ENCODE measurements around the gene CDH16. TPM values are rescaled to one million over a fixed set of nuclear protein-coding genes. Genes with fewer than 3 reads are reported as not detected.
"Not testable (repeated sequence)": the region's sequence is repeated elsewhere in the genome, so short reads cannot be mapped to it uniquely, and the experiment has no call there.

Gene CDH16
- total RNA-seq, 5 donors from 2014 or later (not counting 1 experiment from before 2014, with no cell fraction given) = not detected

- H3K27ac Mint-ChIP-seq = no peak overlapping the region
- ATAC-seq (replicated peaks in 1 of 4) (no peak), DNase-seq (no peak)
- ChIA-PET POLR2A (interaction anchor here in 1 of 2 donors (0.6 kb wide), 1 partner anchor 324 kb away, joined by 5 read pairs; no protein-coding TSS in a partner anchor), CTCF (interaction anchor here in 1 of 2 donors (0.7 kb wide), 1 partner anchor 349 kb away, joined by 4 read pairs; no protein-coding TSS in a partner anchor)
- Histone ChIP-seq H3K36me3 (ENCODE audit: control insufficient read depth in 2 of 2, extremely low read depth in 1 of 2, insufficient read depth in 1 of 2, low read length in 1 of 2) (no peaks in the 10 kb centered on the region), H3K9me3 (no peaks in the 10 kb centered on the region), H3K27ac (ENCODE audit: low read length) (no peak overlapping the region), H3K4me1 (ENCODE audit: control insufficient read depth in 1 of 2, extremely low read depth in 1 of 2, insufficient read depth in 2 of 2, low read length in 2 of 2) (peaks cover 0 to 3% of the 10 kb centered on the region in 2 experiments), H3K4me3 (ENCODE audit: control insufficient read depth in 1 of 2, extremely low read depth in 1 of 2, low read length in 1 of 2) (no peak overlapping the region), H3K27me3 (replicated peaks in 1 of 2; ENCODE audit: control insufficient read depth in 2 of 2, extremely low read depth in 1 of 2, insufficient read depth in 2 of 2, low read length in 1 of 2) (peaks cover 0 to 17% of the 10 kb centered on the region in 2 experiments)
- 71% methylated on average over 7 of the region's 7 CpGs for WGBS (ENCODE audit: insufficient coverage)
- peaks cover under 1% of the 10 kb centered on the region in 2 donors for H3K27me3 Mint-ChIP-seq
- no peak overlapping the region for H3K4me3 Mint-ChIP-seq
- no peaks in the 10 kb centered on the region for H3K36me3 Mint-ChIP-seq
- H3K9me3 Mint-ChIP-seq = no peaks in the 10 kb centered on the region
- H3K4me1 Mint-ChIP-seq = peaks cover 10 to 27% (median 17%) of the 10 kb centered on the region in 3 donors
These were observed 40.4 kb upstream of the CDH16 start for GRCh38 chr16:66958857-66959703.

GRCh38 chr16:66956154-66956457, 37.4 kb upstream of the CDH16 start:
- H3K36me3 ChIP-seq (ENCODE audit: control insufficient read depth in 2 of 2, extremely low read depth in 1 of 2, insufficient read depth in 1 of 2, low read length in 1 of 2); H3K27ac ChIP-seq (ENCODE audit: low read length); H3K4me3 ChIP-seq (ENCODE audit: control insufficient read depth in 1 of 2, extremely low read depth in 1 of 2, low read length in 1 of 2); DNase-seq; CTCF ChIA-PET; ATAC-seq (replicated peaks in 1 of 4); H3K9me3 Mint-ChIP-seq; H3K4me3 Mint-ChIP-seq; H3K4me1 ChIP-seq (ENCODE audit: control insufficient read depth in 1 of 2, extremely low read depth in 1 of 2, insufficient read depth in 2 of 2, low read length in 2 of 2); H3K9me3 ChIP-seq; H3K27ac Mint-ChIP-seq; H3K36me3 Mint-ChIP-seq: not testable (repeated sequence)
- peaks cover 5 to 29% of the 10 kb centered on the region in 2 experiments for H3K27me3 ChIP-seq (replicated peaks in 1 of 2; ENCODE audit: control insufficient read depth in 2 of 2, extremely low read depth in 1 of 2, insufficient read depth in 2 of 2, low read length in 1 of 2)
- H3K27me3 Mint-ChIP-seq = peaks cover 20 to 23% of the 10 kb centered on the region in 2 donors
- POLR2A ChIA-PET = interaction anchor here (0.5 to 0.7 kb wide), 2 partner anchors 156 to 628 kb away, joined by 3 to 9 read pairs; no protein-coding TSS in a partner anchor
- no CpG with 5 or more reads among the region's 1 CpG for WGBS (ENCODE audit: insufficient coverage)
- peaks cover 8 to 22% (median 16%) of the 10 kb centered on the region in 3 donors for H3K4me1 Mint-ChIP-seq

- ATAC-seq (replicated peaks in 1 of 4) = not testable (repeated sequence)
These were observed 36.9 kb upstream of the CDH16 start for GRCh38 chr16:66955363-66956153.

GRCh38 chr16:66954097-66954659, 35.5 kb upstream of the CDH16 start:
- Mint-ChIP-seq H3K9me3 (peaks cover 0 to 4% (median 0%) of the 10 kb centered on the region in 3 donors), H3K27ac (peak overlapping the region in 1 of 2 donors; percentile 77), H3K4me3 (no peak overlapping the region), H3K36me3 (peaks cover 6% of the 10 kb centered on the region), H3K4me1 (peaks cover 7 to 11% (median 11%) of the 10 kb centered on the region in 3 donors), H3K27me3 (peaks cover 30 to 36% of the 10 kb centered on the region in 2 donors)
- DNase-seq = peak; percentile 24 to 82 (median 66)
- Histone ChIP-seq H3K27ac (ENCODE audit: low read length) (no peak overlapping the region), H3K36me3 (ENCODE audit: control insufficient read depth in 2 of 2, extremely low read depth in 1 of 2, insufficient read depth in 1 of 2, low read length in 1 of 2) (no peaks in the 10 kb centered on the region), H3K9me3 (no peaks in the 10 kb centered on the region), H3K27me3 (replicated peaks in 1 of 2; ENCODE audit: control insufficient read depth in 2 of 2, extremely low read depth in 1 of 2, insufficient read depth in 2 of 2, low read length in 1 of 2) (peaks cover 7 to 37% of the 10 kb centered on the region in 2 experiments), H3K4me3 (ENCODE audit: control insufficient read depth in 1 of 2, extremely low read depth in 1 of 2, low read length in 1 of 2) (no peak overlapping the region), H3K4me1 (ENCODE audit: control insufficient read depth in 1 of 2, extremely low read depth in 1 of 2, insufficient read depth in 2 of 2, low read length in 2 of 2) (peaks cover 0 to 3% of the 10 kb centered on the region in 2 experiments)
- ATAC-seq (replicated peaks in 1 of 4) = peak; percentile 81 to 95 (median 86)
- ChIA-PET POLR2A (interaction anchor here in 1 of 2 donors (0.7 kb wide), 1 partner anchor 185 kb away, joined by 10 read pairs; no protein-coding TSS in a partner anchor), CTCF (interaction anchor here in 1 of 2 donors (0.7 to 1.5 kb wide), 7 partner anchors 79 to 233 kb away, joined by 3 to 4 read pairs (median 3); partner anchors contain the start of gene TRADD)
- WGBS (ENCODE audit: insufficient coverage) = 0% methylated on average over 4 of the region's 8 CpGs

More at GRCh38 chr16:66955363-66956153, 36.9 kb upstream of the CDH16 start:
- H3K27ac Mint-ChIP-seq; DNase-seq; CTCF ChIA-PET; H3K27ac ChIP-seq (ENCODE audit: low read length); H3K9me3 Mint-ChIP-seq; H3K4me3 Mint-ChIP-seq; H3K9me3 ChIP-seq; H3K36me3 Mint-ChIP-seq; H3K36me3 ChIP-seq (ENCODE audit: control insufficient read depth in 2 of 2, extremely low read depth in 1 of 2, insufficient read depth in 1 of 2, low read length in 1 of 2); H3K4me3 ChIP-seq (ENCODE audit: control insufficient read depth in 1 of 2, extremely low read depth in 1 of 2, low read length in 1 of 2); H3K4me1 ChIP-seq (ENCODE audit: control insufficient read depth in 1 of 2, extremely low read depth in 1 of 2, insufficient read depth in 2 of 2, low read length in 2 of 2): not testable (repeated sequence)
- Mint-ChIP-seq H3K4me1 (peaks cover 7 to 17% (median 11%) of the 10 kb centered on the region in 3 donors), H3K27me3 (peaks cover 23 to 24% of the 10 kb centered on the region in 2 donors)
- peaks cover 7 to 32% of the 10 kb centered on the region in 2 experiments for H3K27me3 ChIP-seq (replicated peaks in 1 of 2; ENCODE audit: control insufficient read depth in 2 of 2, extremely low read depth in 1 of 2, insufficient read depth in 2 of 2, low read length in 1 of 2)
- POLR2A ChIA-PET = interaction anchor here in 1 of 2 donors (0.7 kb wide), 1 partner anchor 155 kb away, joined by 3 read pairs; no protein-coding TSS in a partner anchor
- 100% methylated on average over 1 of the region's 17 CpGs for WGBS (ENCODE audit: insufficient coverage)

GRCh38 chr16:66953462-66954096, 34.9 kb upstream of the CDH16 start:
- no peak for ATAC-seq (replicated peaks in 1 of 4)
- H3K4me1 Mint-ChIP-seq = peaks cover 7 to 11% (median 11%) of the 10 kb centered on the region in 3 donors
- H3K9me3 ChIP-seq = no peaks in the 10 kb centered on the region
- no peak overlapping the region for H3K4me3 ChIP-seq (ENCODE audit: control insufficient read depth in 1 of 2, extremely low read depth in 1 of 2, low read length in 1 of 2)
- H3K4me1 ChIP-seq (ENCODE audit: control insufficient read depth in 1 of 2, extremely low read depth in 1 of 2, insufficient read depth in 2 of 2, low read length in 2 of 2) = peaks cover 0 to 9% of the 10 kb centered on the region in 2 experiments
- peaks cover 6% of the 10 kb centered on the region for H3K36me3 Mint-ChIP-seq
- H3K9me3 Mint-ChIP-seq = peaks cover 0 to 4% (median 0%) of the 10 kb centered on the region in 3 donors
- H3K27ac Mint-ChIP-seq = peak overlapping the region in 1 of 2 donors; percentile 77
- WGBS (ENCODE audit: insufficient coverage) = 77% methylated on average over 6 of the region's 10 CpGs
- no peak overlapping the region for H3K4me3 Mint-ChIP-seq
- no peak overlapping the region for H3K27ac ChIP-seq (ENCODE audit: low read length)
- POLR2A ChIA-PET = interaction anchor here in 1 of 2 donors (0.7 kb wide), 1 partner anchor 186 kb away, joined by 10 read pairs; no protein-coding TSS in a partner anchor
- peaks cover 7 to 41% of the 10 kb centered on the region in 2 experiments for H3K27me3 ChIP-seq (replicated peaks in 1 of 2; ENCODE audit: control insufficient read depth in 2 of 2, extremely low read depth in 1 of 2, insufficient read depth in 2 of 2, low read length in 1 of 2)
- CTCF ChIA-PET = interaction anchor here in 1 of 2 donors (0.6 to 1.5 kb wide), 10 partner anchors 78 to 1190 kb away, joined by 3 to 4 read pairs (median 3); partner anchors contain the start of gene TRADD
- peaks cover 31 to 42% of the 10 kb centered on the region in 2 donors for H3K27me3 Mint-ChIP-seq
- no peak for DNase-seq
- no peaks in the 10 kb centered on the region for H3K36me3 ChIP-seq (ENCODE audit: control insufficient read depth in 2 of 2, extremely low read depth in 1 of 2, insufficient read depth in 1 of 2, low read length in 1 of 2)

Measured in T-cell (primary cell).